ENCODE measurements around the gene NEK10. TPM values are rescaled to one million over a fixed set of nuclear protein-coding genes. Genes with fewer than 3 reads are reported as not detected.

NEK10 gene
- total RNA-seq, 1 experiment from 2014 or later: 0.34 TPM

DNA sequence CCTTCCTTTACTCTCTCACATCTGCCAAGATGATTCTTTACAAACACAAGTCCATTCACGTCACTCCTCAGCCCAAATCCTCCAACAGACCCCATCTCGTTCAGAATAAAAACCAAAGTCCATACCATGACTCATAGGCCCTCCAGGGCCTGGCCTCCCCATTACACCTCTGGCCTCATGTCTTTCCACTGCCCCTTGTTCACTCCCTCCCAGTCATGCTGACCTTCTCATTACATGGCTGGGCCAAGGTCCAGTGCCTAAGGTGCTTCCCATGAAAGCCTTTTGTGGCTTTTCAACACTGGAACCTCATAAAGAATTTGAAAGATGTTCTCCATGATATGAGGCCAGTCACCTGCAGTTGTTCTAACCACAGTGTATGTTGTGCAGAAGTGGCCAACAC is 44.5 kb downstream of the NEK10 start:
- CTCF ChIA-PET: no interaction called here

DNA sequence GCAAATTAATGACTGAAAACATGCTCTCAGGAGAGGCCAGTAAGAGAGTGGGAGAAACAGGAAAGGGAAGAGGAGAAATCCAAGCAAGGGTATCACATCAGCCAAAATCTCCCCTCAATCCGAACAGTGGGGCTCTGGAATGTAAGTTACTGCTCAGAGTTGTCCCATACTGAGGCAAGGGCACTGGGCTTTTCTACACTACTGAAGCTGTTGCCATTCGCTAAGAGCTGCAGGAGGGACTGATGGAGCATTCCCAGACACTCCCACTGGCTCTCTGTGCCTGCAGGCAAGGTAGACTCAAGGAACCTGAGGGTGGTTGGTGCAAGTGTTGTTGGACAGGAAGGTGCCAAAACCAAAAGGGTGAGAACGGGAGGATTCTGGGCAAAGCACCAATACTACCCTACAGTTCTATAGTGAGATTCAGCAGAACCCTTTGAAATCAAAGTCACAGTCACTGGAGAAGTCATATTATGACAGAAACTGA is 46.1 kb downstream of the NEK10 start:
- intact Hi-C loops (cut with micrococcal nuclease; ENCODE audit: unreplicated experiment): no loop called here
- Histone ChIP-seq H3K4me3 (ENCODE audit: low read depth, low read length, poor library complexity, severe bottlenecking) (no peak overlapping the region), H3K9me3 (ENCODE audit: low read depth, low read length, poor library complexity, severe bottlenecking) (no peaks in the 10 kb centered on the region), H3K4me1 (ENCODE audit: insufficient read depth, low read length, poor library complexity, severe bottlenecking) (no peaks in the 10 kb centered on the region), H3K27ac (ENCODE audit: low read depth, low read length, poor library complexity, severe bottlenecking) (no peak overlapping the region), H3K36me3 (ENCODE audit: insufficient read depth, low read length, poor library complexity, severe bottlenecking) (no peaks in the 10 kb centered on the region), H3K27me3 (replicated peaks; ENCODE audit: insufficient read depth, low read depth, low read length, poor library complexity) (no peaks in the 10 kb centered on the region)
- BruUV-seq (replicated peaks): no TSS peak
- no peak for DNase-seq (ENCODE audit: low spot score)
- ChIA-PET CTCF (no interaction called here), POLR2A (ENCODE audit: low non-redundant PET) (no interaction called here)
- TF ChIP-seq, protein P1, sequence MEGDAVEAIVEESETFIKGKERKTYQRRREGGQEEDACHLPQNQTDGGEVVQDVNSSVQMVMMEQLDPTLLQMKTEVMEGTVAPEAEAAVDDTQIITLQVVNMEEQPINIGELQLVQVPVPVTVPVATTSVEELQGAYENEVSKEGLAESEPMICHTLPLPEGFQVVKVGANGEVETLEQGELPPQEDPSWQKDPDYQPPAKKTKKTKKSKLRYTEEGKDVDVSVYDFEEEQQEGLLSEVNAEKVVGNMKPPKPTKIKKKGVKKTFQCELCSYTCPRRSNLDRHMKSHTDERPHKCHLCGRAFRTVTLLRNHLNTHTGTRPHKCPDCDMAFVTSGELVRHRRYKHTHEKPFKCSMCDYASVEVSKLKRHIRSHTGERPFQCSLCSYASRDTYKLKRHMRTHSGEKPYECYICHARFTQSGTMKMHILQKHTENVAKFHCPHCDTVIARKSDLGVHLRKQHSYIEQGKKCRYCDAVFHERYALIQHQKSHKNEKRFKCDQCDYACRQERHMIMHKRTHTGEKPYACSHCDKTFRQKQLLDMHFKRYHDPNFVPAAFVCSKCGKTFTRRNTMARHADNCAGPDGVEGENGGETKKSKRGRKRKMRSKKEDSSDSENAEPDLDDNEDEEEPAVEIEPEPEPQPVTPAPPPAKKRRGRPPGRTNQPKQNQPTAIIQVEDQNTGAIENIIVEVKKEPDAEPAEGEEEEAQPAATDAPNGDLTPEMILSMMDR (conservative IDR thresholded peaks at IDR 0.05; ENCODE audit: low read depth, low read length): no peak
- no peak for TF ChIP-seq EZH2 (IDR thresholded peaks at IDR 0.05; ENCODE audit: borderline replicate concordance, low read depth, low read length, poor library complexity, severe bottlenecking)

More for the DNA sequence above, 44.5 kb downstream of the NEK10 start:
- POLR2A ChIA-PET (ENCODE audit: low non-redundant PET): no interaction called here
- TF ChIP-seq, protein P1 (conservative IDR thresholded peaks at IDR 0.05; ENCODE audit: low read depth, low read length): no peak
- TF ChIP-seq EZH2 (IDR thresholded peaks at IDR 0.05; ENCODE audit: borderline replicate concordance, low read depth, low read length, poor library complexity, severe bottlenecking): no peak
- Histone ChIP-seq H3K27ac (ENCODE audit: low read depth, low read length, poor library complexity, severe bottlenecking) (no peak overlapping the region), H3K27me3 (replicated peaks; ENCODE audit: insufficient read depth, low read depth, low read length, poor library complexity) (no peaks in the 10 kb centered on the region), H3K4me1 (ENCODE audit: insufficient read depth, low read length, poor library complexity, severe bottlenecking) (no peaks in the 10 kb centered on the region), H3K9me3 (ENCODE audit: low read depth, low read length, poor library complexity, severe bottlenecking) (no peaks in the 10 kb centered on the region), H3K4me3 (ENCODE audit: low read depth, low read length, poor library complexity, severe bottlenecking) (no peak overlapping the region), H3K36me3 (ENCODE audit: insufficient read depth, low read length, poor library complexity, severe bottlenecking) (no peaks in the 10 kb centered on the region)
- no TSS peak for BruUV-seq (replicated peaks)
- intact Hi-C loops (cut with micrococcal nuclease; ENCODE audit: unreplicated experiment): no loop called here
- no peak for DNase-seq (ENCODE audit: low spot score)

DNA sequence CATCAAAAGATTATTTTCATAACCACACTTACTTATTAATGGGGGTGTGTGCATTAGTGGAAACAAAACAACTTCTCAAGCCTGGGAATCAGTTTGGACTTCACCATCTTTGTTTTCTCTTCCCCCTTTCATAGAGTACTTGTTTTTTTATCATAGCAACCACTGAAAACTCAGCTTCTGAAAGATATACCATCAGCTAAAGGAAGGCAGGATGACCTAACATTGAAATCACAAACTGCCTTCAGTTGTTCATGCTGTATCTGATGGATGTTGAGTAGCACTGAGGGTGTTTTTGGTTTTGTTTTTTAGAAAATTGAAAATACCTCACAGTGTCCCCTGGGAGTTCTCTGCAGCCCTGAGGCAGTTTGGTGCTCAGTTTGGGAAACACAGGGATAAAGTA is 46.5 kb downstream of the NEK10 start:
- CTCF ChIA-PET: no interaction called here
- no TSS peak for BruUV-seq (replicated peaks)
- Histone ChIP-seq H3K4me3 (ENCODE audit: low read depth, low read length, poor library complexity, severe bottlenecking) (no peak overlapping the region), H3K36me3 (ENCODE audit: insufficient read depth, low read length, poor library complexity, severe bottlenecking) (no peaks in the 10 kb centered on the region), H3K27me3 (replicated peaks; ENCODE audit: insufficient read depth, low read depth, low read length, poor library complexity) (no peaks in the 10 kb centered on the region), H3K4me1 (ENCODE audit: insufficient read depth, low read length, poor library complexity, severe bottlenecking) (no peaks in the 10 kb centered on the region), H3K27ac (ENCODE audit: low read depth, low read length, poor library complexity, severe bottlenecking) (no peak overlapping the region), H3K9me3 (ENCODE audit: low read depth, low read length, poor library complexity, severe bottlenecking) (no peaks in the 10 kb centered on the region)
- DNase-seq (ENCODE audit: low spot score): no peak
- POLR2A ChIA-PET (ENCODE audit: low non-redundant PET): no interaction called here
- intact Hi-C loops (cut with micrococcal nuclease; ENCODE audit: unreplicated experiment): no loop called here
- TF ChIP-seq, protein P1 (conservative IDR thresholded peaks at IDR 0.05; ENCODE audit: low read depth, low read length): no peak
- no peak for TF ChIP-seq EZH2 (IDR thresholded peaks at IDR 0.05; ENCODE audit: borderline replicate concordance, low read depth, low read length, poor library complexity, severe bottlenecking)
